Lower leg skin (tissue), 3 donors: Measurements from ENCODE around the gene CNOT4.

Experiments used
- POLR2A ChIP-seq, 2 donors: fragments of 450-650 bp; IDR thresholded peaks; one replicate each; pipeline ENCODE4 v1.6.1; 2016 to 2017; ENCODE audit warnings: antibody characterized with exemption in 2 of 2, mild to moderate bottlenecking in 1 of 2, moderate library complexity in 1 of 2
- TF ChIP-seq, protein P1 (sequence below), 3 donors: fragments of 450-650 bp; IDR thresholded peaks; one replicate each; pipeline ENCODE4 v1.5.1; 2016; ENCODE audit warnings: antibody characterized with exemption in 3 of 3, mild to moderate bottlenecking in 3 of 3, moderate library complexity in 2 of 3

DNA sequence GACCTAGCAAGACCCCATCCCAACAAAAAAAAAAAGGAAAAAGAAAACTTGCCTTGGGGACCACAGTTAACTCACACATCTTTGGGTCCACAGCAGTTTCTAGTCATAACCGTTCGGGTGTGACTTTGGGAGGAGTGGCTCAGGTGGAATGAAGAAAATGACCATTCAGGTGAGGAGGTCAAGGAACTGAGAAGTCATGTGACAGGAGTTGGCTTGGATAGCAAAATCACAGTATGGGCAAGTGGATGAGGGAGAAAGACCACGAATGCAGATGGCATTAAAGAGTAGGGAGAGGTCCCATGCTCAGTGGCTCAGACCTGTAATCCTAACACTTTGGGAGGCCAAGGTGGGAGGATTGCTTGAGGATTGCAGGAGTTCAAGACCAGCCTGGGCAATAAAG is 17.1 kb upstream of the CNOT4 start:
- TF ChIP-seq, protein P1, sequence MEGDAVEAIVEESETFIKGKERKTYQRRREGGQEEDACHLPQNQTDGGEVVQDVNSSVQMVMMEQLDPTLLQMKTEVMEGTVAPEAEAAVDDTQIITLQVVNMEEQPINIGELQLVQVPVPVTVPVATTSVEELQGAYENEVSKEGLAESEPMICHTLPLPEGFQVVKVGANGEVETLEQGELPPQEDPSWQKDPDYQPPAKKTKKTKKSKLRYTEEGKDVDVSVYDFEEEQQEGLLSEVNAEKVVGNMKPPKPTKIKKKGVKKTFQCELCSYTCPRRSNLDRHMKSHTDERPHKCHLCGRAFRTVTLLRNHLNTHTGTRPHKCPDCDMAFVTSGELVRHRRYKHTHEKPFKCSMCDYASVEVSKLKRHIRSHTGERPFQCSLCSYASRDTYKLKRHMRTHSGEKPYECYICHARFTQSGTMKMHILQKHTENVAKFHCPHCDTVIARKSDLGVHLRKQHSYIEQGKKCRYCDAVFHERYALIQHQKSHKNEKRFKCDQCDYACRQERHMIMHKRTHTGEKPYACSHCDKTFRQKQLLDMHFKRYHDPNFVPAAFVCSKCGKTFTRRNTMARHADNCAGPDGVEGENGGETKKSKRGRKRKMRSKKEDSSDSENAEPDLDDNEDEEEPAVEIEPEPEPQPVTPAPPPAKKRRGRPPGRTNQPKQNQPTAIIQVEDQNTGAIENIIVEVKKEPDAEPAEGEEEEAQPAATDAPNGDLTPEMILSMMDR (IDR thresholded peaks at IDR 0.05), result no peak
- no peak for TF ChIP-seq POLR2A (IDR thresholded peaks at IDR 0.05)
